Aorta (tissue), 5 donors: ENCODE results near the gene FUT6. TPM values are rescaled to one million over a fixed set of nuclear protein-coding genes. Genes with fewer than 3 reads are reported as not detected.

Experiments used
- ATAC-seq: fragments of 200-7000 bp; cut with Tn5 transposase; one replicate; pipeline ENCODE4 v1.9.1; 2022; ENCODE audit warnings: moderate library complexity; ENCODE audit not compliant: low FRiP score
- DNase-seq, 2 donors: peaks; one replicate each; pipeline ENCODE4 v3.0.0-alpha.2; 2020
- H3K27ac ChIP-seq, 2 donors: one replicate each; pipeline ENCODE4 v1.5.1; 2013; ENCODE audit warnings: low read length in 2 of 2, mild to moderate bottlenecking in 2 of 2, moderate library complexity in 2 of 2, control low read depth in 1 of 2, inconsistent platforms in 1 of 2, low read depth in 1 of 2
- H3K27me3 ChIP-seq, 2 donors: one replicate each; pipeline ENCODE4 v1.6.1; 2013; ENCODE audit warnings: control low read depth in 1 of 2, low read length in 1 of 2, mild to moderate bottlenecking in 1 of 2, moderate library complexity in 1 of 2; ENCODE audit not compliant: insufficient read depth in 2 of 2, control insufficient read depth in 1 of 2
- H3K36me3 ChIP-seq, 2 donors: one replicate each; pipeline ENCODE4 v1.6.1; 2013; ENCODE audit warnings: control low read depth in 1 of 2, low read length in 1 of 2, mild to moderate bottlenecking in 1 of 2; ENCODE audit not compliant: insufficient read depth in 2 of 2, control insufficient read depth in 1 of 2
- H3K4me1 ChIP-seq, 2 donors: one replicate each; pipeline ENCODE4 v1.6.1; 2013; ENCODE audit warnings: low read length in 2 of 2, control low read depth in 1 of 2, mild to moderate bottlenecking in 1 of 2, moderate library complexity in 1 of 2; ENCODE audit not compliant: insufficient read depth in 2 of 2, control insufficient read depth in 1 of 2
- H3K4me3 ChIP-seq, 2 donors: one replicate each; pipeline ENCODE4 v1.5.1; 2013; ENCODE audit warnings: low read length in 2 of 2, control low read depth in 1 of 2, mild to moderate bottlenecking in 1 of 2
- H3K9me3 ChIP-seq: one replicate; pipeline ENCODE4 v1.6.1; 2013; ENCODE audit warnings: mild to moderate bottlenecking, low read length; ENCODE audit not compliant: control insufficient read depth
- WGBS, 2 donors: extraction: QIAGEN DNeasy Blood & Tissue Kit; methylation state at CpG; one replicate each; pipeline ENCODE4 v1.1.7; 2013; 5-methylcytosine and 5-hydroxymethylcytosine counted together
- intact Hi-C, 2 donors: fragments of 100-400 bp; cut with DNase I; formaldehyde crosslinking; loops; one replicate each; pipeline versions ENCODE4 v1.14.2 to v1.15.0; 2022
- polyA plus RNA-seq, 2 donors: library from polyadenylated mRNA; stranded (reverse); fragments of 200-250 nt; gene quantifications; one replicate each; pipeline ENCODE4 v1.2.3, GENCODE V29; 2013
- total RNA-seq, 2 donors: library from RNA; stranded (reverse); fragmentation: NEBNext Ultra II Directional; extraction: Animal tissue kit (Norgen Biotek cat#: 25700); gene quantifications; one replicate each; pipeline ENCODE4 v1.2.1, GENCODE V29; 2021
- donor health status: healthy with polysubstance abuse.
- donor health status: Bipolar disorder and iron deficiency.
- donor health status: DM: no; HTN: no; CAD: no.
- donor health status: DM: no; HTN: no; CAD: no.
- donor health status: DM: yes; HTN: yes; CAD: no.

Gene FUT6
- total and polyA plus RNA-seq, 4 donors, result 0.05 to 3.9 TPM; not detected in 2

GRCh38 chr19:5795382-5795919 is 44.1 kb downstream of the FUT6 start:
- H3K27me3 ChIP-seq, result peaks cover 0 to 1% of the 10 kb centered on the region in 2 donors
- no peak for DNase-seq
- intact Hi-C loops, result loop anchor here in 1 of 2 donors (10.0 kb wide), 1 partner anchor 171 kb away; the partner anchor contains the start of genes SAFB and SAFB2
- no peak for ATAC-seq
- H3K9me3 ChIP-seq, result no peaks in the 10 kb centered on the region
- H3K4me1 ChIP-seq, result no peaks in the 10 kb centered on the region
- WGBS, 2 donors, result 90% methylated on average over 7 of the region's 7 CpGs
- no peaks in the 10 kb centered on the region for H3K36me3 ChIP-seq
- no peak overlapping the region for H3K4me3 ChIP-seq
- no peak overlapping the region for H3K27ac ChIP-seq

DNA sequence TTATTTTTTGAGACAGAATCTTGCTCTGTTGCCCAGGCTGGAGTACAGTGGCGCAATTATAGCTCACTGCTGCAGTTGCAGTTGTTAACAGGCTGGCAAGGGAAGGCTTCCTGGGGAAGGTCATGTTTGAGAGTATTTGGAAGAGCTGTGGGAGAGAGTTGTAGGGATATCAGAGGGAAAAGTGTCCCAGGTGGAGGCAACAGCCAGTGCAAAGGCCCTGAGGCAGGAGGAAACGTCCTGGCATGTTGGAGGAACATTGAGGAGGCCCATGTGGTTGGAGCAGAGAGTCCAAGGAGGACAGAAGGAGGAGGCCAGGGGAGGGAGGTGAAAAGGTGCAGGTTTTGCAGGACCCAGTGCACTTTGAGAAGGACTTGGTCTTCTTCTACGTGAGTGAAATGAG is 46.3 kb downstream of the FUT6 start:
- H3K36me3 ChIP-seq, result peaks cover 0 to 3% of the 10 kb centered on the region in 2 donors
- H3K9me3 ChIP-seq, result no peaks in the 10 kb centered on the region
- no peak for DNase-seq
- intact Hi-C loops, result loop anchor here in 1 of 2 donors (10.0 kb wide), 1 partner anchor 168 kb away; the partner anchor contains the start of genes SAFB and SAFB2
- no peaks in the 10 kb centered on the region for H3K4me1 ChIP-seq
- no peak for ATAC-seq
- no peak overlapping the region for H3K4me3 ChIP-seq
- H3K27me3 ChIP-seq, result peaks cover 0 to 1% of the 10 kb centered on the region in 2 donors
- H3K27ac ChIP-seq, result no peak overlapping the region
- WGBS, 2 donors, result 74 to 85% methylated on average over 3 of the region's 3 CpGs

DNA sequence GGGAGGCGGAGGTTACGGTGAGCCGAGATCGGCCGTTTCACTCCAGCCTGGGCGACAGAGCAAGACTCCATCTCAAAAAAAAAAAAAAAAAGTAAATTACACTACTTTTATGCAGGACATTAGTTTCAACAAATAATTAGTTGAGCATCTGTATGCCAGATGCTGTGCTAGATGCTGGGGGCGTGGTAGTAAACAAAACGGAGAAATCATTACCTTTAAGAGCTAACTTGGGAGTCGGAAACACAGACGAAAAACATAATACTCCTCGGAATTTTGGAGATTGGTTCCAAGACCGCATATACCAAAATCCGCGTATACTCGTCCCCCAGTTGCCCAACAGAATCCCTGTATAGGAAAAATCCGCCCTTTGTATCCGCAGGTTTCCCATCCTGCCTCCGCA is 47.3 kb downstream of the FUT6 start:
- intact Hi-C loops, result loop anchor here in 1 of 2 donors (10.0 kb wide), 1 partner anchor 167 kb away; the partner anchor contains the start of genes SAFB and SAFB2
- peaks cover 0 to 1% of the 10 kb centered on the region in 2 donors for H3K27me3 ChIP-seq
- no peak for ATAC-seq
- H3K4me1 ChIP-seq, result no peaks in the 10 kb centered on the region
- no peak overlapping the region for H3K27ac ChIP-seq
- WGBS, 2 donors, result 93 to 94% methylated on average over 18 of the region's 18 CpGs
- no peak for DNase-seq
- no peaks in the 10 kb centered on the region for H3K9me3 ChIP-seq
- peaks cover 0 to 3% of the 10 kb centered on the region in 2 donors for H3K36me3 ChIP-seq
- no peak overlapping the region for H3K4me3 ChIP-seq

DNA sequence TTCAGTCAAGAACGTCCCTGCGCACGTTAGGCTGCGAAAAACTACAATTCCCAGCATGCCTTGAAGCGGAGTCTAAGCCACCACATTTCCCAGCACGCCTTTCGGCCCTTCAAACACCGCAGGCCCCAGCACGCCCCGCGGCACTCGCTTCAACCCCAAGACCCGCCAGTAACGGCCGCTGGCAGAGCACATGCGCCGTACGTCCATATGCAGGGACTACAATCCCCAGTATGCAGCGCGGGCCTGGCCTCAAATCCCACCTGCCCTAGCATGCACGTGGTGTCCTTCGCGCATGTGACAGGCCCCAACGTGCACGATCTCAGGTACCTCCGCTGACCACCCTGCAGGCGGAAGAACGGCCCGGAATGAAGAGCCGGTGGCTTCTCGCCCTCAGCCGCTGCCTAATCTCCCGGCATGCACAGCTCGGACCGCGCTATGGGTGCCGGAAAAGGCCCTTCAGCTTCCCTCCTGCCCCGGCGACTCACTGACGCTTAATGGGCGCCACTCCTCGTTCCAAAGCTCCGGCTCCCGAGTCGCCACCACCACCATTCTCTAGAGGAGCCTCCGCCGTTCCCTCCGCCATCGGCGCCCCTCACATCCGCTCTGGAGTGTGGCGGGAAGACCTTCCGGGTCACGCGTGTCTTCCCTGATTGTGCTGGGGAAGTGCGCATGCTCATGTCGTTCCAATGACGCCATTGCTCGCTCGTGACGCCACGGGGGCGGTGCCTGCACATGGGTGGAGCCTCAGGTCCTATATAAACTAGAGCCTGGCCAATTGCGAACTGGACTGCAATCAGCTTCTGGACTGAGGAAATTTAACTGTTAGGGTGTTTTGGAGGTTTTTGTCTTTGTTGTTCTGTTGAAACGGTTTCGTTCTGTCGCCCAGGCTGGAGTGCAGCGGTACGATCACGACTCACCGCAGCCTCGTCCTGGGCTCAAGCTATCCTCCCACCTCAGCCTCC is 48.7 kb downstream of the FUT6 start, which contains the start of gene DUS3L:
DUS3L (minus strand) TSS at position 605 of the 962 bp plus-strand sequence; CDS start at position 583, 22 bp downstream.
- Histone ChIP-seq H3K27me3 (peaks cover 0 to 1% of the 10 kb centered on the region in 2 donors), H3K4me1 (no peaks in the 10 kb centered on the region), H3K36me3 (peaks cover 0 to 3% of the 10 kb centered on the region in 2 donors), H3K9me3 (no peaks in the 10 kb centered on the region), H3K4me3 (peak within 1 kb of the TSS; percentile 34 to 65), H3K27ac (peak within 1 kb of the TSS in 1 of 2 donors; percentile 82)
- intact Hi-C loops, result loop anchor here in 1 of 2 donors (10.0 kb wide), 1 partner anchor 166 kb away; the partner anchor contains the start of genes SAFB and SAFB2
- DNase-seq (peak; percentile 98), ATAC-seq (peak; percentile 97)
- 10 to 11% methylated on average over 70 to 72 of the region's 72 CpGs for WGBS, 2 donors

GRCh38 chr19:5789886-5790558 is 49.5 kb downstream of the FUT6 start:
- ATAC-seq (no peak), DNase-seq (no peak)
- peaks cover 0 to 7% of the 10 kb centered on the region in 2 donors for H3K36me3 ChIP-seq
- H3K9me3 ChIP-seq, result no peaks in the 10 kb centered on the region
- 77% methylated on average over 26 of the region's 26 CpGs for WGBS, 2 donors
- no peak overlapping the region for H3K27ac ChIP-seq
- no peaks in the 10 kb centered on the region for H3K4me1 ChIP-seq
- intact Hi-C loops, result loop anchor here in 1 of 2 donors (10.0 kb wide), 1 partner anchor 165 kb away; the partner anchor contains the start of genes SAFB and SAFB2
- no peak overlapping the region for H3K4me3 ChIP-seq
- H3K27me3 ChIP-seq, result no peaks in the 10 kb centered on the region

DNA sequence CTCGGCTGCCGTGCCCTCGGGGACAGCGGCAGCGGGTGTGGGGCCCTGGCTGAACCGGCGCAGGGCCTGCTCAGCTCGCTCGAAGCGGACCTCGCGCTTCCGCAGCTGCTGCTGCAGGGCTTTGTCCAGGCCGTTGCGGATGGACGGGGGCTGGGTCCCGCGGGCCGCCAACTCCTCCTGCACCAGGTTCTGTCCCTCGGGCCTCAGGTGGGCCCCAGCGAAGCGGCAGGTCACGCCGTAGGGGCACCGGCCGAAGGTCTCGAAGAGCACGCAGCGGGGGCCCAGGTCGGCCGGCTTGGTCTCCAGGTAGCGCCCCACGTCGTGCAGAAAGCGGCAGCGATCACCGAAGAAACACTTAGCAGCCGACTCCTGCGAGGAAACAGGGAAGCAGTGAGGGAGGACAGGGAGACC is 50.1 kb downstream of the FUT6 start:
- no peaks in the 10 kb centered on the region for H3K9me3 ChIP-seq
- H3K27me3 ChIP-seq, result no peaks in the 10 kb centered on the region
- H3K27ac ChIP-seq, result no peak overlapping the region
- H3K4me1 ChIP-seq, result no peaks in the 10 kb centered on the region
- 95 to 97% methylated on average over 36 to 39 of the region's 39 CpGs for WGBS, 2 donors
- no peak for ATAC-seq
- no peak for DNase-seq
- H3K4me3 ChIP-seq, result no peak overlapping the region
- peaks cover 0 to 7% of the 10 kb centered on the region in 2 donors for H3K36me3 ChIP-seq
- intact Hi-C loops, result no loop called here

DNA sequence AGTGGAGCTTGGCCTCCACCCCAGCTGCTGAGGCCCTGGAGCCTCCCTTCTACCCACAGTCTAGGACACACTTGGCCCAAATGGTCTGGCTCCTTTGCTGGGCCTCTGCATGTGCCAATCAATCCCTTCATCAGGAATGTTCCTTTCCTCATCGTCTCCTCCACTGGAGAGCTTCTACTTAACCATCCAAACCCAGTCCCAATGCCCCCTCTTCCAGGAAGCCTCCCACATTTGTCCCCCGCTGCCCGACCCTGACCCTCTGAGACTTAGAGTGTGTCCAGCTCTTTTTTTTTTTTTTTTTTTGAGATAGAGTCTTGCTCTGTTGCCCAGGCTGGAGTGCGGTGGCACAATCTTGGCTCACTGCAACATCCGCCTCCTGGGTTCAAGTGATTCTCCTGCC is 51.1 kb downstream of the FUT6 start:
- H3K4me1 ChIP-seq, result no peaks in the 10 kb centered on the region
- H3K9me3 ChIP-seq, result no peaks in the 10 kb centered on the region
- WGBS, 2 donors, result 87 to 98% methylated on average over 5 of the region's 5 CpGs
- H3K4me3 ChIP-seq, result no peak overlapping the region
- no peak for DNase-seq
- intact Hi-C loops, result no loop called here
- peaks cover 0 to 7% of the 10 kb centered on the region in 2 donors for H3K36me3 ChIP-seq
- no peak overlapping the region for H3K27ac ChIP-seq
- no peak for ATAC-seq
- no peaks in the 10 kb centered on the region for H3K27me3 ChIP-seq
